ENCODE measurements around the gene EPHB1.

Gene EPHB1

GRCh38 chr3:134874737-134875413 is 79.8 kb downstream of the EPHB1 start:
- DNase-seq (ENCODE audit: insufficient read length, low spot score) (no peak), FAIRE-seq (no peak)

GRCh38 chr3:134876836-134877235 is 81.8 kb downstream of the EPHB1 start:
- DNase-seq (ENCODE audit: insufficient read length, low spot score) = no peak
- no peak for FAIRE-seq

DNA sequence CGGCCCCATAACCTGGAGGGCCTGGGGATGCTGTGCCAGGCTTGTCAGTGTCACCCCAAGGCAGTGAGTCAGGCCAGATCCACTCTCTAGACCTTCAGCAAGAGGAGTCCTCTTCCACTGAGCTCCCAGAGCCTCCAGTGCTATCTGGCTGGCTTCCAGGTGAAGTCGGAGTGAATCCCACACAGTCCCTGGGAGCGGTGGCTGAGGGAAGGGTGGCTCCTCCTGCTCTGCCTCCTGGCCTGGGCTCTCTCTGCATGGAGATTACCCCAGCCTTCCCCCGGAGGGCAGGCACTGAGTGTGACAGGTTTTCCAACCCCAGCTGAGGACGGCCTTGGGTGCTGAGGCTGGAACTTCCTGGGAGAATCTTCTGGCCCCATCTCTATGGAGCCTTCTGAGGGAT is 82.7 kb downstream of the EPHB1 start:
- FAIRE-seq (no peak), DNase-seq (ENCODE audit: insufficient read length, low spot score) (no peak)

- FAIRE-seq (no peak), DNase-seq (ENCODE audit: insufficient read length, low spot score) (no peak)
These were observed 84.9 kb downstream of the EPHB1 start for GRCh38 chr3:134879990-134880389.

- FAIRE-seq = no peak
- DNase-seq (ENCODE audit: insufficient read length, low spot score) = no peak
These were observed 85.4 kb downstream of the EPHB1 start for GRCh38 chr3:134880431-134880830.

DNA sequence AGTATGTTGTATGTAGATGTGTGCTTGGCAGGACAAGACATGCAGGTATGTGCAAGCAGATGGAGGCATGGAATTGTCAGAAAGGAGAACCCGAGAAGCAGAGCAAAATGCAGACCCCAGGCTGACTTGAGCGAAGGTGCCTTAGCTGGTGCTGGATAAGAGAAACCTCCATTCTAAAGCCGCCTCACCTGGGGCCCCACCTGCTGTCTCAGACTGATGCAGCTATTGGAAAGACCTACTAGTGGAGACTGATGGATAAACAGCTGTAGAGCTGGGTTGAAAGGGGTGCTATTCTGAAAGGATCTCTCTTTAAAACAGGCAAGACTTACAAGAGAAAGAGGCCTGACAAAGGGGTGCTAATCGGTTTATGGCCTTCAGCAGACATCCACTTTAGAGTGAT is 86.2 kb downstream of the EPHB1 start:
- FAIRE-seq = no peak

DNA sequence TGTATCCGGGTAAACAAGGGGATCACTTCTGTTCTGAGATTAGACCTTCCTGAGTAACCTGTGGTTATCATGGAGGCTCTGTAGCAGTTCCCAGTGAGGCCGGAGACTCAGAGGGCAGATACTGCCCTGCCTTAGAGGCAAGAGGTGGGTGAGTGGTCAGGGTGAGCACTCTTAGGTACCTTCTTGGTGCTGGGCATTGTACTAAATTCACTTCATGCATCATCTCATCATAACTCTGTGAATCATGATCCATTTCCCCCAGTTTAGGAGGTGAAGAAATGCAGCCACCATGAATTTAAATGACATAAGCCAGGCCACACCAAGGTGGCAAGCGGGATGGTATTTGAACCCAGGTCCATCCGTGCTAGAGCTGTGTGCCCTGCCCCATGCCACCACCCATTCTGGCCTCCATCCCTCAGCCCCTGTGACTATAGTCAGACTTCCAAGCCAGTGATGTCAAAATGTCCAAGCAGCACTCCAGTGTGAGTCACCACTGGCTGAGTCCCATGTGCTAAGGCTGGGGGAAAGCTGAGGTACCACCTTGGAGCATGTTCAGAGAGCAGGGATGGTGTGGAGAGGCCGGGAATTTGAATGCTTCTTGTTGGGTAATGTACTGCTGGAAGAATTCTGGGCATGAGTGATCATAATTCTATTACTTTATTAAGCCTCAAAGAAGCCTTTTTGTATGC is 88.8 kb downstream of the EPHB1 start:
- FAIRE-seq (no peak), DNase-seq (ENCODE audit: insufficient read length, low spot score) (no peak)

More for the DNA sequence above, 86.2 kb downstream of the EPHB1 start:
- no peak for DNase-seq (ENCODE audit: insufficient read length, low spot score)

- DNase-seq (ENCODE audit: insufficient read length, low spot score) (no peak), FAIRE-seq (no peak)
These were observed 91.0 kb downstream of the EPHB1 start for GRCh38 chr3:134885877-134886621.

- FAIRE-seq (no peak), DNase-seq (ENCODE audit: insufficient read length, low spot score) (no peak)
These were observed 91.9 kb downstream of the EPHB1 start for GRCh38 chr3:134886991-134887390.

DNA sequence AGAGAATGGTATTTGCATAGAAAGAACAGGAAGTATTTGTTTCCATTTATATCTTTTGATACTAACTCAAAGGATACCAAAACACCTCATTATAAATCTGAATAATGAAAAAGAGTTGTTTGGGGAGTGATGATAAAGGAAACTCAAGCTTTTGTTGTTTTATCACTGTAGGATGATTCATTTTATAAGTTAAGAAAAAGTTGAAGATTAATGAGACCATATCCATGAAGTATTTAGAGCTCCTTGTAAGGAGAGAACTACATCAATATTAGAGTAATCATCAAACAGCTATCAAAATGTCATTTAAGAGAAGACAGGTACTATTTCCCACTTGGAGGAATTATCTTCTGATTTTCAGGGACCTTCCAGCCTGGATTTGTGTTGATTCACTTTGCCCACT is 92.5 kb downstream of the EPHB1 start:
- FAIRE-seq = no peak
- no peak for DNase-seq (ENCODE audit: insufficient read length, low spot score)

DNA sequence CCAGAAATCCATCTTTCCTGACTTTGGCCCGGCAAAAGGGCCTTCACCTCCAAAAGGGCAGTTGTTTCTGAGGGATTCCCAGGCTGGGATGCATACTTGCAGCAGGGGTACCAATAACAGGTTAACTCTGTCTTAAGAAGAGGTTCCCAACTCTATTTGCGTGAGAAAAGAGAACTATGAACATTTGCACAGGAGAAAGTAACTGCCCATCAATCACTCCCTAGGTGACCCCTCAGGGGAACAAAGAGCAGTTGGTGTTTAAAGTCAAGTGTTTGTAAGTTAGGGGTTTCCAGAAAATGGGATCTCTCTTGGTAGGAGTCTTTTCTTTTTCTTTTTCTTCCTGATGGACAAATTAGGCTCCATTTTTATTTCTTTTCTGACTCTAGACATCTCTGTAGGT is 97.3 kb downstream of the EPHB1 start:
- DNase-seq (ENCODE audit: insufficient read length, low spot score) (no peak), FAIRE-seq (no peak)

GRCh38 chr3:134892761-134893160 is 97.7 kb downstream of the EPHB1 start:
- DNase-seq (ENCODE audit: insufficient read length, low spot score) (no peak), FAIRE-seq (no peak)

DNA sequence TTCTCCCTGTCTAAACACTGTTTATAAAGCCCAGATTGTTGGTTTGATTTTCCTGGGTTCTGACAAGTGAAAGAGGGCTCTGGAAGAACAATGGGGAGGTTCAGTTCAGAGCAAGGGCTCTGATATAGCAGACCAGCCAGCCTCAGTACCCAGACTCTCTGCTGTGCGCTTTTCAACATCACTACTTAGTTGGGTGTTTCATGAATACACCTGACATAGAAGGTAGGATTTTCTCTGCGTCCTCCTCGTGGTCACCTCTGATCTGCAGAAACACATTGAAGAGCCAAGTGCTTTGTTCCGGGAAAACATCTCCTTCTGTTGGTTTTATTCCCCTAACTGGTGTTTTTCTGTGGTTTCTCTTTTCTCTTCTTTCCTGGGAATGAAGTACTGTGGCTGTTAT is 99.5 kb downstream of the EPHB1 start:
- FAIRE-seq (no peak), DNase-seq (ENCODE audit: insufficient read length, low spot score) (no peak)

DNA sequence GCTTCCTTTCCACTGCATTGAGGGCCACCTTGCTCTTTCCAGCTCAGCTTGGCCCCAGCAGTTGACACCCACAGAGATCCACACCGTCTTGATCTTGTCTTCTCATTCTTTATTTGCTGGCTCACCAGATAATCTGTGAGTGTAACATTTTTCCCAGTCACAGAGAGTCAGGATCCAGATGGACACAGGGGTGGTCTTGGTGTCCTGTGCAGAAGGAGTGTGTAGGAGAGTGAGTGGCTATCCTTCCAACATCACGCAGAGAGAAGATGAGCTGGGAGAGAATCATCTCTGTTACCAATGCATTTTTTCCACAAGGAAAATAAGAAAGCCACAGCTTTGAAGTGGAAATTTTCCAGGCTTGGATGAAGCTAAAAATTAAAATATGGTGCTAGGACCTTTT is 100.1 kb downstream of the EPHB1 start:
- FAIRE-seq = no peak

DNA sequence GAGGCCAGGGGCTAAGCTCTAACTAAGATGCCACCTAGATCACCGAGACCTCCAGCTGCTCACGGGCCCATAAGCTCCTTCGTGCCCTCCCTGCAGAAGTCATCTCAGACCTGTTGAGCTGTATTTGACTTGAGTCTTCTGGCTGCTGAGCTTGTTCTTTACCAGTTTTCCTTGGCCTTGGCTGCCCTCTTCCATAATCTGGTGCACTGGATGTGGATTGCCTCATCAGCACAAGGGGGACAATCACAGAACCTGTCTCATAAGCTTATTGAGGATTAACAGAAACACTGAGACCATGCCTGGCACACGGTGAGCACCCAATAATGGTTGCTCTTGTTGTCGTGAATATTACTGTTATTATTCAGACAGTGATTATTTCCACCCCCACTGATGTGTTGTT is 101.1 kb downstream of the EPHB1 start:
- FAIRE-seq (no peak), DNase-seq (ENCODE audit: insufficient read length, low spot score) (no peak)

More for the DNA sequence above, 100.1 kb downstream of the EPHB1 start:
- DNase-seq (ENCODE audit: insufficient read length, low spot score) = no peak

DNA sequence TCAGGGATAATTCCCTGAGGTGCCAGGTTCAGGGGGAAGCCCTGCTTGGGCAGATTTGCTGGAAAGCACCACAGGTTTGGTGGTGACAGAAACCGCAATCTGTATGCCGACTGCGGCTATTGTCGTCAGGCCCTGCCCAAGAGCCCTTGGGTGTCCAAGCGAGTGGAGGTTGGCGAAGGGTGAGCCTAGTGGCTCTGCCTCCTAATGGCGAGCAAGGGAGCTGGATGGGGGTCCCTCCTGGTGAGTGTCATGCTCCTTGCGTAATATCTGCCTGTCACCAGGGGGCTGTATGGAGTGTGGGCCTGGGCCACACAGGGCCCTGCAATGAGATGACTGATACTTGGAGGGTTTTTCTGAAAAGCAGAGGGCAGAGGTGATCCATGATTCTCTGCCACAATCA is 101.6 kb downstream of the EPHB1 start:
- DNase-seq (ENCODE audit: insufficient read length, low spot score) (no peak), FAIRE-seq (no peak)

DNA sequence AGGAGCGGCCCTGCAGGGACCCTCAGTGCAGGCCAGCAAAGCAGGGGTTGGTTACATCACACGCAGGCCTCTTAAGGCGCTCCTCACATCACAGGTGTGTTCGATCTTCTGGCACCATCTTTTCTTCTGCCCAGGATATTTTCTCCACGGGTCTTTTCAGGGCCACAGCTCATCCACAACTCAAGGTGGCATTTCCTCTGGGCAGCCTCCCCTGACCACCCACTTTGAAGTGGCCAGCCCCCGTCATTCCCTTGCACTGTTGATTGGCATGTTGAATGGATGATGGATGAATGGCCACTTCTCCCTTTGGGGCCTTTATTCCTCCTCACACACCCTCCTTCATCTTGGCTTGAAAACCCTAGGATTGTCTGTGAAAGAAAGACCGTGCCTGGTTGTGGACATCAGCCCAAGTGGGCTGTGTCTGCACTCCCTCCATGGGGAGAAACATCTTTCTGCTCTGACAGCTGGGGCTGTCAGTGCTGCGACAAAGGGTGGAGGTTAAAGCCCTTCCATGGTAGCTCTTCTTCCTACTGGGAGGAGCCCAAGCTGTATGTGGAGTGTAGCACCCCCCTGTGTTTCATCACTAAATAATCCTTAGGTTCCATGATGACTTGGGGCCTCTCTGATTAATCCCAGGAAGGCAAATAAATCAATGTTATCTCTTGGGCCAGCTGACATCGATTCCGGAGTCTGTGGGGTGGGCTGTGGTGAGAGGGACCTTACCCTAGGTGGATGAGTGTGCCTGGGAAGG is 102.5 kb downstream of the EPHB1 start:
- DNase-seq (ENCODE audit: insufficient read length, low spot score) = no peak
- no peak for FAIRE-seq

DNA sequence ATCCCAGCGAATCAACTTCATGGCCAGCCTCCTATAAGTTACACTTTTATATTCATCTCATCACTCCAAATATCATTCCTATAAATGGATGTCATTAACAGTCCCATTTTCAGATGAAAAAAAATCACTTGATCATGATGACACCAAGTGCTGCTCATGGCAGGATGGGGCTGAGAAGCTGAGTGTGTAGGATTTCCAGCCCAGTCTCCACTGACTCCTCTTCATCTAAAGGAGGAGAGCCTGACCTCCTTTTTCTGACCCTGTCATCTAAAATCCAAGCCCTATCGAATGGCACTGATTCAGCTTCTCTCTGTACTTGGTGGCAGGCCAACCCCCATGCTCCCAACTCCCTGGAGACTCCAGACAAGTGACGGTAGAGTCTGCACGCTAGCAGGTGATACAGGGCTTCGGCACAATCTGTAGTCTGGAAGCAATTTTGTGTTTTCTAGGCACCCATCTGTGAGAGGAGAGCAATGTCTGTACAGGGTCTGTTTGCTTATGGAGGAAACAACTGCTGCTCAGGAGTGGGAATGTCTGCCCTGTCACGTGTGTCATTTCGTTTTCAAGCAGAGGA is 103.2 kb downstream of the EPHB1 start:
- FAIRE-seq (no peak), DNase-seq (ENCODE audit: insufficient read length, low spot score) (no peak)

GRCh38 chr3:134899786-134900185 is 104.7 kb downstream of the EPHB1 start:
- FAIRE-seq (no peak), DNase-seq (ENCODE audit: insufficient read length, low spot score) (no peak)

DNA sequence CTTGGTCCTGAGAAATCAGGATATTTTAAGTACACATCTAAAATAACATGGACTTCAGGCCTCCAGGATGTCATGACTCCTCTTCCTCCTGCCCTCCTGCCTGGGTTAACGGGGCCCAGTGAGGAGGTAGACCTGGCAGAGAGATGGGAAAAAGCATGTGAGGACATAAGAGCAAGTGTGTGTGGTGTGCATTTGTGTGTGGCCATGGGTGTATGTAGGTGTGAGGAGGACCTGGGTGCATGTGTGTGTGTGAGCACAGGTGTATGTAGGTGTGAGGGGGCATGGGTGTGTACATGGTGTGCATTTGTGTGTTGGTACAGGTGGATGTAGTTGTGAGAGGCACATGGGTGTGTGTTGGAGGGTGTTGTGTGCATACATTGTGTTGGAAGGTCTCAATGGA is 105.4 kb downstream of the EPHB1 start:
- DNase-seq (ENCODE audit: insufficient read length, low spot score) (no peak), FAIRE-seq (no peak)

DNA sequence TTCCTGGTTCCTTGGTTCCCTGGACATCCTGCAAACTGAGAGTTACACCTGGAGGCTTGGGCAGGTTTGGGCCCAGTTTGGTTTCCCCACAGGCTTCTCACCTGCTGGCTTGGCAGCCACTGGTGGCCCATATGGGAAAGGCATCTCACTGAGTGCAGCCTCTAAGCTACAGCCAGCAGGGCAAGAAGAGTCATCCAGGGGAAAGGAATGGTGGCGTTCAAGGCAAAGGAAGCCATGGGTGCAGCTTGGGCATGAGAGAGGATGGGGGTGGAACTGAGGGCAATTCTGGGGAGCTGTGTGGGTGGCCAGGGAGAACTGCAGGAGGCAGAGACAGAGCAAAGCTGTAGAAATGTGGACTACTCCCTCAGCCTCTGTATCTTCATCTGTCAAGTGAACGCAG is 106.4 kb downstream of the EPHB1 start:
- FAIRE-seq = no peak
- DNase-seq (ENCODE audit: insufficient read length, low spot score) = no peak

Measured in HTR-8/SVneo (cell line).